ENCODE data around the gene ZNF217. TPM values are rescaled to one million over a fixed set of nuclear protein-coding genes. Genes with fewer than 3 reads are reported as not detected.
A peak's percentile ranks its signal among the peaks of the same experiment; 100 is the strongest.
"Not testable (repeated sequence)": the region's sequence is repeated elsewhere in the genome, so short reads cannot be mapped to it uniquely, and the experiment has no call there.

ZNF217 gene
- total and polyA plus RNA-seq, 10 of the 15 experiments (the other 5 are each of a cell fraction or from before 2014, with no cell fraction given) = 8.5 to 76.6 (median 40.6) TPM

- intact Hi-C loops (cut with micrococcal nuclease; ENCODE audit: unreplicated experiment); BruUV-seq (replicated peaks); H3K4me2 ChIP-seq (ENCODE audit: control insufficient read depth, insufficient read depth); DNase-seq (ENCODE audit: low read depth, low spot score); ATAC-seq; POLR2A ChIA-PET; H2AFZ ChIP-seq (ENCODE audit: control insufficient read depth, low read depth, low read length); H4K20me1 ChIP-seq (ENCODE audit: control insufficient read depth, insufficient read depth); H3K4me3 ChIP-seq; H3K79me2 ChIP-seq (ENCODE audit: control insufficient read depth, insufficient read depth, low read length); H3K36me3 ChIP-seq (ENCODE audit: control insufficient read depth in 2 of 2, insufficient read depth in 2 of 2, low read length in 1 of 2); H3K27ac ChIP-seq (ENCODE audit: control insufficient read depth, insufficient read depth); H3K9ac ChIP-seq (ENCODE audit: control insufficient read depth, insufficient read depth, low read length); H3K27me3 ChIP-seq (replicated peaks in 1 of 2; ENCODE audit: control insufficient read depth in 2 of 2, insufficient read depth in 2 of 2, low read length in 1 of 2); FAIRE-seq; in situ Hi-C loops (cut with MboI); H3K9me3 ChIP-seq (replicated peaks; ENCODE audit: control insufficient read depth, insufficient read depth, low read length): not testable (repeated sequence)
- CTCF ChIA-PET = interaction anchor here (0.6 kb wide), 1 partner anchor 250 kb away, joined by 3 read pairs; no protein-coding TSS in a partner anchor
- RAD21 ChIA-PET (ENCODE audit: unreplicated experiment) = interaction anchor here (1.0 kb wide), 1 partner anchor 19 kb away, joined by 3 read pairs; no protein-coding TSS in a partner anchor
- peaks cover 14% of the 10 kb centered on the region for H3K4me1 ChIP-seq (ENCODE audit: control insufficient read depth, insufficient read depth, low read length)
- 99% methylated on average over 6 of the region's 6 CpGs for WGBS (ENCODE audit: insufficient coverage, insufficient replicate concordance, low lambda C conversion rate, missing lambda C conversion rate)
- peak; percentile 62; the same call in 1 of the 2 replicates for TF ChIP-seq NFXL1 (IDR thresholded peaks at IDR 0.05; ENCODE audit: borderline replicate concordance)
- SMC1A ChIA-PET (ENCODE audit: uncharacterized antibody, unreplicated experiment) = interaction anchor here (1.3 kb wide), 1 partner anchor 19 kb away, joined by 4 read pairs; no protein-coding TSS in a partner anchor
Observed at GRCh38 chr20:53616489-53616888, 22.9 kb upstream of the ZNF217 start.

GRCh38 chr20:53613748-53614147 lies 20.1 kb upstream of the ZNF217 start:
- 0 out of 2 replicates have a peak overlapping the region, but pooled peaks have one; percentile 6 for H2AFZ ChIP-seq (ENCODE audit: control insufficient read depth, low read depth, low read length)
- H3K9ac ChIP-seq (ENCODE audit: control insufficient read depth, insufficient read depth, low read length) = no peak overlapping the region
- no peak overlapping the region for H3K4me3 ChIP-seq
- H3K4me1 ChIP-seq (ENCODE audit: control insufficient read depth, insufficient read depth, low read length) = peaks cover 13% of the 10 kb centered on the region
- ChIA-PET RAD21 (ENCODE audit: unreplicated experiment) (interaction anchor here (0.6 to 5.8 kb wide), 9 partner anchors 8 to 303 kb away, joined by 3 to 79 read pairs (median 4); no protein-coding TSS in a partner anchor), CTCF (interaction anchor here (0.6 to 5.3 kb wide), 3 partner anchors 9 to 93 kb away, joined by 3 to 46 read pairs (median 4); no protein-coding TSS in a partner anchor), POLR2A (interaction anchor here (0.6 to 5.6 kb wide), 7 partner anchors 11 to 109 kb away, joined by 3 to 84 read pairs (median 4); no protein-coding TSS in a partner anchor), SMC1A (ENCODE audit: uncharacterized antibody, unreplicated experiment) (interaction anchor here (0.6 to 6.1 kb wide), 18 partner anchors 9 to 321 kb away, joined by 3 to 94 read pairs (median 4); no protein-coding TSS in a partner anchor)
- peaks cover 14% of the 10 kb centered on the region for H3K79me2 ChIP-seq (ENCODE audit: control insufficient read depth, insufficient read depth, low read length)
- TF ChIP-seq TARDBP (IDR thresholded peaks at IDR 0.05; ENCODE audit: borderline replicate concordance) (no peak), NFXL1 (IDR thresholded peaks at IDR 0.05; ENCODE audit: borderline replicate concordance) (peak; percentile 17; the same call in 1 of the 2 replicates)
- H3K27me3 ChIP-seq (replicated peaks in 1 of 2; ENCODE audit: control insufficient read depth in 2 of 2, insufficient read depth in 2 of 2, low read length in 1 of 2) = no peaks in the 10 kb centered on the region
- no peaks in the 10 kb centered on the region for H4K20me1 ChIP-seq (ENCODE audit: control insufficient read depth, insufficient read depth)
- BruUV-seq (replicated peaks) = no TSS peak
- FAIRE-seq = no peak
- no peaks in the 10 kb centered on the region for H3K36me3 ChIP-seq (ENCODE audit: control insufficient read depth in 2 of 2, insufficient read depth in 2 of 2, low read length in 1 of 2)
- in situ Hi-C loops (cut with MboI) (no loop called here), intact Hi-C loops (cut with micrococcal nuclease; ENCODE audit: unreplicated experiment) (loop anchor here (5.0 kb wide), 1 partner anchor 39 kb away; no protein-coding TSS in a partner anchor)
- ATAC-seq = no peak
- no peaks in the 10 kb centered on the region for H3K9me3 ChIP-seq (replicated peaks; ENCODE audit: control insufficient read depth, insufficient read depth, low read length)
- H3K4me2 ChIP-seq (ENCODE audit: control insufficient read depth, insufficient read depth) = no peak overlapping the region
- DNase-seq (ENCODE audit: low read depth, low spot score) = no peak
- H3K27ac ChIP-seq (ENCODE audit: control insufficient read depth, insufficient read depth) = peak overlapping the region; percentile 1; the same call in 1 of the 2 replicates

Data from GM12878 (cell line).